ENCODE data around the gene UTP18. TPM values are rescaled to one million over a fixed set of nuclear protein-coding genes. Genes with fewer than 3 reads are reported as not detected.

Gene UTP18
- total RNA-seq, 1 donor from 2014 or later, result 6.8 TPM

DNA sequence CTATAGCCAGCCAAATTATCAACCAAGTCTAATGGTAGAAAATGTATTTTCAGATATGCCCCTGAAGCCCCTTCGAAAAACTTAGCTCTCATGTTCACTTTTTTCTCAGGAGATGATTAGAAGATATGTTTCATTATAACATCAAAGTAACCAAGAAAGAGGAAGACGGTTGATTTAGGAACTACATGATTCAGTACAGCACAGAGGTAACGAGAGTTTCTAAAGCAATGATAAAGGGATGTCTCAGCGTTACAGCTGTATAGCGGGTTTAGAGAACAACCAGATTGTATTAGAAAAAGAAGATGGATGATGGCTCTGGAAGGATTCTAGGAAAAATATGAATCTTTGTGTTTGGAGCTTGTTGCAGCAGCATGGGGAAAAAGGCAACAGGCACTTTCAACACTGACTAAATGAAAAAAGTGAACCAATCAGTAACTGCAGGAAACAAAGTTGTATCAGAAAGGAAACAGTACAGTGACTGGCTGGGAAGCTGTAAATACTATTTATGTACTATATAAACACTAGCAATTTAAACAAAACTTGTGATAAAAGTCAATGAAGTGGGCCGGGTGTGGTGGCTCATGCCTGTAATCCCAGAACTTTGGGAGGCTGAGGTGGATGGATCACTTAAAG lies 22.0 kb upstream of the UTP18 start:
- Histone ChIP-seq H3K4me1 (no peaks in the 10 kb centered on the region), H3K9me3 (replicated peaks) (peaks cover 8% of the 10 kb centered on the region), H3K27ac (replicated peaks) (no peak overlapping the region), H3K27me3 (ENCODE audit: low read depth) (no peaks in the 10 kb centered on the region), H3K36me3 (peaks cover 9% of the 10 kb centered on the region), H3K4me3 (no peak overlapping the region)
- DNase-seq, result no peak
- TF ChIP-seq, protein P1, sequence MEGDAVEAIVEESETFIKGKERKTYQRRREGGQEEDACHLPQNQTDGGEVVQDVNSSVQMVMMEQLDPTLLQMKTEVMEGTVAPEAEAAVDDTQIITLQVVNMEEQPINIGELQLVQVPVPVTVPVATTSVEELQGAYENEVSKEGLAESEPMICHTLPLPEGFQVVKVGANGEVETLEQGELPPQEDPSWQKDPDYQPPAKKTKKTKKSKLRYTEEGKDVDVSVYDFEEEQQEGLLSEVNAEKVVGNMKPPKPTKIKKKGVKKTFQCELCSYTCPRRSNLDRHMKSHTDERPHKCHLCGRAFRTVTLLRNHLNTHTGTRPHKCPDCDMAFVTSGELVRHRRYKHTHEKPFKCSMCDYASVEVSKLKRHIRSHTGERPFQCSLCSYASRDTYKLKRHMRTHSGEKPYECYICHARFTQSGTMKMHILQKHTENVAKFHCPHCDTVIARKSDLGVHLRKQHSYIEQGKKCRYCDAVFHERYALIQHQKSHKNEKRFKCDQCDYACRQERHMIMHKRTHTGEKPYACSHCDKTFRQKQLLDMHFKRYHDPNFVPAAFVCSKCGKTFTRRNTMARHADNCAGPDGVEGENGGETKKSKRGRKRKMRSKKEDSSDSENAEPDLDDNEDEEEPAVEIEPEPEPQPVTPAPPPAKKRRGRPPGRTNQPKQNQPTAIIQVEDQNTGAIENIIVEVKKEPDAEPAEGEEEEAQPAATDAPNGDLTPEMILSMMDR (IDR thresholded peaks at IDR 0.05; ENCODE audit: borderline replicate concordance), result no peak
- intact Hi-C loops (cut with micrococcal nuclease), result no loop called here

DNA sequence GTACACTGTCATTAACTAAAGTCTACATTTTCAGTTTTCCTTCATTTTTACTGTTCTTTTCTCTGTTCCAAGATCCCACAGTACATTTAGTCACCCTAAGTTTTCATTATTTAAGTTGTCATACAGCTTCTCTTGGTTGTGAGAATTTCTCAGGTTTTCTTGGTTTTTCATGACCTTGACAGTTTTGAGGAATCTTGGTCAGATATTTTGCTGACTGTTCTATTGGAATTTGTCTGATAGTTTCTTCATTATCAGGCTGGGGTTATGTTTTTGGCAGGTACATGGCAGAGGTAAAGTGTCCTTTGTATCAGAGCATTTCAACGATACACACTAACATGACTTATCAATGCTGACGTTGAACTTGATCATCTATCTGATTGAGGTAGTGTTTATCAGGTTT lies 20.1 kb upstream of the UTP18 start:
- DNase-seq, result no peak
- Histone ChIP-seq H3K27me3 (ENCODE audit: low read depth) (no peaks in the 10 kb centered on the region), H3K4me1 (no peaks in the 10 kb centered on the region), H3K27ac (replicated peaks) (no peak overlapping the region), H3K36me3 (peaks cover 9% of the 10 kb centered on the region), H3K9me3 (replicated peaks) (peaks cover 6% of the 10 kb centered on the region), H3K4me3 (no peak overlapping the region)
- TF ChIP-seq, protein P1 (IDR thresholded peaks at IDR 0.05; ENCODE audit: borderline replicate concordance), result no peak
- intact Hi-C loops (cut with micrococcal nuclease), result no loop called here

DNA sequence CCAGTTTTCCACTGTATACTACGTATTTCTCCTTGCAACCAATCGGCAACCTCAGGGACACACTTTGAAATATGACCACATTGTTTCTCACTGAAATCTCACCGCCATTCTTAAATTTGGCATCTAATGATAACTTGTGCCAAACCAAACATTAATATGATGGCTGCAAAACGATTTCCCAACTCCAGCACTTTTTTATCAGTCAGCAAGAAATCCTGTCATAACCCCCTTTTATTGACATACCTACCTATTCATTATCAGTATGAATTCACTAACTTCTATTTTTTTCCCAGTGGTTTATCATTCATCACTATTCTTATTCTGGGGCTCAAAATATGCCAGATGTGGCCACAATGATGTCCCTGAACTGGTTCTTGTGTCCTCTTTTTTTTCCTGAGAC lies 16.3 kb upstream of the UTP18 start:
- H3K4me3 ChIP-seq, result no peak overlapping the region
- TF ChIP-seq, protein P1 (IDR thresholded peaks at IDR 0.05; ENCODE audit: borderline replicate concordance), result no peak
- no peaks in the 10 kb centered on the region for H3K9me3 ChIP-seq (replicated peaks)
- H3K4me1 ChIP-seq, result no peaks in the 10 kb centered on the region
- intact Hi-C loops (cut with micrococcal nuclease), result no loop called here
- no peaks in the 10 kb centered on the region for H3K27me3 ChIP-seq (ENCODE audit: low read depth)
- no peaks in the 10 kb centered on the region for H3K36me3 ChIP-seq
- no peak for DNase-seq
- H3K27ac ChIP-seq (replicated peaks), result no peak overlapping the region

DNA sequence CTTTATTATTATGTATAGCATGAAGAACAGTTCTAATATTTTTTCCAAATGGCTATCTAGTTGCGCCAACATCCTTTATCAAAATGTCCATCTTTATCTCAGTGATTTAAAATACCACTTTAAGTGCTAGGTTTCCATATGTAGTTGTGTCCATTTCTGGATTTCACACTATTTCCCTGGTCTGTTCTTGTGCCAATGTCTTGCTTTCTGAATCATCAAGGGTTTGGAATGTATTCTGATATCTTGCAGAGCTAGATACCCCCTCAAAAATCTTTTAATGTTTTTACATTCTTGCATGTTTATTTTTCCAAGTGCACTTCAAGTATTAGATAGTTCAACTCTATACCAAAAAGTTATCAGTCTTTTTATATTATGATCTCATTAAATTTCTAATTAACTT lies 14.8 kb upstream of the UTP18 start:
- no peak overlapping the region for H3K4me3 ChIP-seq
- H3K9me3 ChIP-seq (replicated peaks), result no peaks in the 10 kb centered on the region
- DNase-seq, result no peak
- TF ChIP-seq, protein P1 (IDR thresholded peaks at IDR 0.05; ENCODE audit: borderline replicate concordance), result no peak
- H3K27me3 ChIP-seq (ENCODE audit: low read depth), result no peaks in the 10 kb centered on the region
- H3K4me1 ChIP-seq, result no peaks in the 10 kb centered on the region
- H3K27ac ChIP-seq (replicated peaks), result no peak overlapping the region
- H3K36me3 ChIP-seq, result no peaks in the 10 kb centered on the region
- intact Hi-C loops (cut with micrococcal nuclease), result no loop called here

DNA sequence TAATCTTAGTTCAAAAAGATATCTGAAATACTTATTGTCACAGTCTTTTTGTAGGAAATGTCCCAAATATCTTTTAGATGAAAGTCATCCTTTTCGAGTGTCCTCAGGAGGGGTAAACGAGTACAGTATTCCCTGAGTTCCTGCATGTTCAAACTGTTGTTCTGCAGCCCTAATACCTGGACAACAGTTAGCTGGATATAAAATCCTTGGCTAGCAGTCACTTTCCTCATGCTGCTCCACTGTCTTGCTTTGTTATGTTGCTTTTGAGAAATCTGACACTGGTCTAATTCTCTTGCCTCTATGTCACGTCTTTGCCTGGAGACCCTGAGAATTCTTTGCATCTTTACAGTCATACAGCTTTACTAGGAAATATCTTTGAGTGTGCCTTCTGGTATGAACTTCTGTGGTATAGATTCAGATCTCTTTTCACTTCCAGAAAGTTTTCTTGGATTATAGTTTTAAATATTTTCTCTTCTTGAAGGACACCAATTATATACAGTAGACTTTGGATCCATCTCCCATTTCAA lies 10.0 kb upstream of the UTP18 start:
- H3K9me3 ChIP-seq (replicated peaks), result no peaks in the 10 kb centered on the region
- peaks cover 10% of the 10 kb centered on the region for H3K4me1 ChIP-seq
- H3K4me3 ChIP-seq, result no peak overlapping the region
- H3K27me3 ChIP-seq (ENCODE audit: low read depth), result no peaks in the 10 kb centered on the region
- TF ChIP-seq, protein P1 (IDR thresholded peaks at IDR 0.05; ENCODE audit: borderline replicate concordance), result no peak
- no peak overlapping the region for H3K27ac ChIP-seq (replicated peaks)
- no peak for DNase-seq
- intact Hi-C loops (cut with micrococcal nuclease), result no loop called here
- peaks cover 29% of the 10 kb centered on the region for H3K36me3 ChIP-seq

Data from left ventricle myocardium inferior (tissue), 1 donor.